HepG2 (cell line): ENCODE measurements around the gene CAB39. TPM values are rescaled to one million over a fixed set of nuclear protein-coding genes. Genes with fewer than 3 reads are reported as not detected.

Experiments
- ATAC-seq: fragments of 200-7000 bp; cut with Tn5 transposase; 3 replicates; pipeline ENCODE4 v1.9.1; 2020; ENCODE audit warnings: mild to moderate bottlenecking, moderate library complexity
- BruUV-seq: library from RNA; stranded (reverse); fragments of 400-500 nt; replicated peaks from 2 replicates; lab custom pipeline; 2021; lab: Mats Ljungman, UMichigan
- CTCF ChIA-PET: fragments of 300-600 bp; formaldehyde crosslinking; extraction: SDS; loops from one replicate; lab custom pipeline; 2021; ENCODE audit warnings: low total read pairs, inconsistent platforms, low intra/inter-chr PET ratio; lab: Yijun Ruan, JAX
- POLR2A ChIA-PET: fragments of 350-600 bp; sonication (Branson Sonifier 250); formaldehyde crosslinking; loops from one replicate; lab custom pipeline; 2020; ENCODE audit warnings: antibody characterized with exemption, inconsistent platforms; lab: Yijun Ruan, JAX
- DNase-seq: peaks from one replicate; pipeline ENCODE4 v3.0.0-alpha.2; 2015; ENCODE audit warnings: low spot score
- FAIRE-seq: peaks from 3 replicates; lab custom pipeline; 2011; peaks lifted over from hg19 to GRCh38; lab: Jason Lieb, UNC
- H2AFZ ChIP-seq: one replicate; pipeline ENCODE4 v1.6.1; 2011; ENCODE audit warnings: low read length, inconsistent platforms
- H3K27ac ChIP-seq: fragments of 300-600 bp; 3 replicates; pipeline ENCODE4 v1.8.0; 2011; ENCODE audit warnings: mixed run types, mild to moderate bottlenecking, mixed read lengths, low read length, inconsistent platforms; ENCODE audit not compliant: insufficient read depth; ENCODE audit errors: extremely low read length
- H3K27me3 ChIP-seq, 2 experiments: fragments of 200-600 bp in 1 of 2; 2 replicates in 1 of 2; 3 replicates in 1 of 2; pipeline versions ENCODE4 v1.6.0 to v1.8.0; 2011; ENCODE audit warnings: low read length in 2 of 2, mild to moderate bottlenecking in 2 of 2, moderate library complexity in 2 of 2, inconsistent platforms in 1 of 2; ENCODE audit not compliant: insufficient read depth in 2 of 2, control insufficient read depth in 1 of 2
- H3K36me3 ChIP-seq, 2 experiments: fragments of 200-600 bp in 1 of 2; replicated peaks in 1 of 2; 2 replicates in 1 of 2; 3 replicates in 1 of 2; pipeline versions ENCODE4 v1.5.1 to v1.8.0; 2011; ENCODE audit warnings: low read length in 2 of 2, inconsistent platforms in 1 of 2; ENCODE audit not compliant: insufficient read depth in 2 of 2, control insufficient read depth in 1 of 2
- H3K4me1 ChIP-seq: 2 replicates; pipeline ENCODE4 v1.5.1; 2012; ENCODE audit warnings: low read length, inconsistent platforms; ENCODE audit not compliant: insufficient read depth
- H3K4me2 ChIP-seq: 2 replicates; pipeline ENCODE4 v1.6.0; 2011; ENCODE audit warnings: low read depth, low read length, inconsistent platforms
- H3K4me3 ChIP-seq, 3 experiments: fragments of 200-600 bp in 1 of 3; sonication (generic), shearing (Covaris generic) in 1 of 3; replicated peaks in 1 of 3; 2 replicates each; pipeline ENCODE4 v1.5.1; 2011 to 2016; ENCODE audit warnings: low read length in 3 of 3, inconsistent platforms in 2 of 3, low read depth in 2 of 3, mild to moderate bottlenecking in 2 of 3, control low read depth in 1 of 3, mixed read lengths in 1 of 3; ENCODE audit not compliant: insufficient read depth in 1 of 3
- H3K79me2 ChIP-seq: one replicate; pipeline ENCODE4 v1.6.1; 2011; ENCODE audit warnings: low read length, inconsistent platforms; ENCODE audit not compliant: insufficient read depth
- H3K9ac ChIP-seq: 2 replicates; pipeline ENCODE4 v1.6.0; 2011; ENCODE audit warnings: mild to moderate bottlenecking, low read depth, low read length, inconsistent platforms; ENCODE audit not compliant: insufficient read depth
- H3K9me3 ChIP-seq: 2 replicates; pipeline ENCODE4 v1.5.1; 2012; ENCODE audit warnings: mild to moderate bottlenecking, low read length
- H4K20me1 ChIP-seq: 2 replicates; pipeline ENCODE4 v1.6.0; 2011; ENCODE audit warnings: inconsistent platforms, mild to moderate bottlenecking, low read length, moderate library complexity; ENCODE audit not compliant: insufficient read depth
- KLF13 ChIP-seq: sonication (generic); formaldehyde crosslinking; IDR thresholded peaks from 2 replicates; pipeline ENCODE4 v1.4.0; 2020; ENCODE audit warnings: mild to moderate bottlenecking, missing genetic modification reagents
- NR2F6 ChIP-seq, 2 experiments: IDR thresholded peaks; 2 replicates each; pipeline ENCODE4 v1.6.1; 2016; ENCODE audit warnings: antibody characterized with exemption in 1 of 2, mild to moderate bottlenecking in 1 of 2
- SMYD3 ChIP-seq: sonication (generic); formaldehyde crosslinking; IDR thresholded peaks from 2 replicates; pipeline ENCODE4 v1.8.1; 2023; ENCODE audit warnings: mild to moderate bottlenecking, missing genetic modification reagents
- SNAI1 ChIP-seq: sonication (generic); formaldehyde crosslinking; IDR thresholded peaks from 2 replicates; pipeline ENCODE4 v1.5.0; 2020; ENCODE audit warnings: mild to moderate bottlenecking, missing genetic modification reagents, borderline replicate concordance
- SRSF1 ChIP-seq: fragments of 200-400 bp; formaldehyde crosslinking; optimal IDR thresholded peaks from 2 replicates; pipeline ENCODE3; 2017; ENCODE audit warnings: mild to moderate bottlenecking, low read depth, low read length, moderate library complexity
- TRIM24 ChIP-seq: sonication (generic); formaldehyde crosslinking; IDR thresholded peaks from 2 replicates; pipeline ENCODE4 v1.8.0; 2022; ENCODE audit warnings: mild to moderate bottlenecking, missing genetic modification reagents
- ZNF547 ChIP-seq: sonication (generic); formaldehyde crosslinking; IDR thresholded peaks from 2 replicates; pipeline ENCODE4 v1.5.1; 2020; ENCODE audit warnings: mild to moderate bottlenecking, missing genetic modification reagents
- WGBS: methylation state at CpG from one replicate; pipeline ENCODE4 v1.1.6; 2017; ENCODE audit warnings: low lambda C conversion rate; 5-methylcytosine and 5-hydroxymethylcytosine counted together
- in situ Hi-C: cut with HindIII; loops from 2 replicates; pipeline ENCODE4 v1.10.0; 2017; ENCODE audit warnings: low pct_unique_long_range_greater_than_20kb; ENCODE audit not compliant: extremely low pct_ligation_motif_present
- intact Hi-C: fragments of 100-400 bp; cut with micrococcal nuclease; formaldehyde crosslinking; loops from one replicate; pipeline ENCODE4 v1.10.0; 2022; ENCODE audit not compliant: unreplicated experiment
- polyA plus RNA-seq, 8 experiments: library from polyadenylated mRNA; depleted of rRNA in 3 of 8; stranded (reverse) in 7 of 8; unstranded in 1 of 8; fragments of >200 nt; fragmentation: Illumina TruSeq in 4 of 8; extraction: Trizol in 4 of 8; gene quantifications; 2 replicates each; pipeline versions ENCODE4 v1.2.1 to v1.2.3, GENCODE V29; 2011 to 2016; ENCODE audit warnings: low read depth in 4 of 8, missing spikeins in 1 of 8, mixed read lengths in 1 of 8; ENCODE audit not compliant: insufficient read depth in 1 of 8
- total RNA-seq, 5 experiments: library from RNA; depleted of rRNA; stranded (reverse); fragments of >200 nt; fragmentation: Illumina TruSeq; extraction: Trizol; gene quantifications; 2 replicates each; pipeline ENCODE4 v1.2.3, GENCODE V29; 2016; ENCODE audit warnings: low read depth in 1 of 5
- TF ChIP-seq, protein P1 (sequence below): sonication (generic); formaldehyde crosslinking; conservative IDR thresholded peaks from 2 replicates; pipeline ENCODE4 v1.4.0; 2020; ENCODE audit warnings: missing genetic modification reagents
- TF ChIP-seq, protein P2 (sequence below): sonication (generic); formaldehyde crosslinking; IDR thresholded peaks from 2 replicates; pipeline ENCODE4 v1.5.0; 2020; ENCODE audit warnings: missing genetic modification reagents
- TF ChIP-seq, protein P3 (sequence below): sonication (generic); formaldehyde crosslinking; IDR thresholded peaks from 2 replicates; pipeline ENCODE4 v1.5.0; 2020; ENCODE audit warnings: missing genetic modification reagents
- TF ChIP-seq, protein P4 (sequence below): sonication (generic); formaldehyde crosslinking; IDR thresholded peaks from 2 replicates; pipeline ENCODE4 v1.5.1; 2020; ENCODE audit warnings: missing genetic modification reagents, mild to moderate bottlenecking, borderline replicate concordance
- TF ChIP-seq, protein P5 (sequence below): sonication (generic); formaldehyde crosslinking; IDR thresholded peaks from 2 replicates; pipeline ENCODE4 v1.4.0; 2020; ENCODE audit warnings: missing genetic modification reagents

Gene CAB39
- total and polyA plus RNA-seq, 2 of the 13 experiments (the other 11 are each of a cell fraction or from before 2014, with no cell fraction given): 19.3 to 45.3 TPM

DNA sequence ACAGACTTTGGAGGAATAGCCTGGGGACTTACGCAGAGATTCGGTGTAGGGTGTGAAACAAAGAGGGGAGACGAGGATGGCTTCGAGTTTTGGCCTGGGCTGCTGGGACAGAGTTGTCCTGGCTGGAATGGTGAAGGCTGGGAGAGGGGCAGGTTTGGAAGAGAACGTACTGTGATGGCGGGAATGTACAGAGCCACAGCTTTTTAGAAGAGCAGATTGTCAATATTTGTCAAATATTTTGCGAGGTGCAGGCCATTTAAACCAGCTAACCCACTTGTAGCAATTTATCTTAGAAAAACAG is 137.7 kb downstream of the CAB39 start:
- no peaks in the 10 kb centered on the region for H3K79me2 ChIP-seq
- POLR2A ChIA-PET: no interaction called here
- H4K20me1 ChIP-seq: no peaks in the 10 kb centered on the region
- intact Hi-C loops: no loop called here
- H3K4me2 ChIP-seq: no peak overlapping the region
- CTCF ChIA-PET: interaction anchor here (2.0 to 4.4 kb wide), 2 partner anchors 26 to 137 kb away, joined by 4 to 25 read pairs; no protein-coding TSS in a partner anchor
- H3K9me3 ChIP-seq: no peaks in the 10 kb centered on the region
- WGBS: 50% methylated on average over 7 of the region's 7 CpGs
- no peaks in the 10 kb centered on the region for H3K36me3 ChIP-seq
- no peak overlapping the region for H2AFZ ChIP-seq
- TF ChIP-seq SNAI1 (CRISPR knock-in tag): no peak
- TF ChIP-seq ZNF547: 0 out of 2 replicates have a peak, but pooled peaks have one; percentile 1
- peak; percentile 2 for TF ChIP-seq SRSF1
- TF ChIP-seq, all 625 proteins: peak for 2
- ATAC-seq (no peak; the same call in 2 of the 3 replicates), DNase-seq (no peak), FAIRE-seq (no peak)
- Histone ChIP-seq H3K27me3 (peaks cover 0 to 26% of the 10 kb centered on the region in 2 experiments; a peak in 3 of 5 replicates), H3K4me3 (no peak overlapping the region), H3K4me1 (peaks cover 15% of the 10 kb centered on the region), H3K9ac (no peak overlapping the region), H3K27ac (no peak overlapping the region)
- in situ Hi-C loops: no loop called here
- no TSS peak for BruUV-seq

DNA sequence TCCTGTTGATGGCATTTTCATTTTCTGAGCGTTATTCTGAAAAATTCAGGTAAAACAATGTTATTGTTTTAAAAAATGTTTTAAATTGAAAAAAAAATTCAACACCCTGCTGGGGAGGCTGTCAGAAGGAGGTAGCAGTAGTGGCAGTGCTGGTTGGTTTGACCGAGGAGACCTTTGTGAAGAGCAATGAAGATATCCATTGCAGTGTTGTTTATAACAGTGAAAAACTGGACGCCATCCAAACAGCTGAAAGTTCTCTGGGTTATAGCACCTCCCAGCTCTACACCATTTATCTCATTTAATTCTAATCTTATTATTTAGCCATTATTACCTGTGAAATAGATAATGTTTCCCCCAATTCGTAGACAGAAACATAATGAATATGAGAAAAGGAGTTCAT is 139.5 kb downstream of the CAB39 start:
- ChIA-PET POLR2A (no interaction called here), CTCF (no interaction called here)
- Histone ChIP-seq H3K79me2 (no peaks in the 10 kb centered on the region), H4K20me1 (no peaks in the 10 kb centered on the region), H3K36me3 (no peaks in the 10 kb centered on the region), H2AFZ (no peak overlapping the region), H3K9me3 (no peaks in the 10 kb centered on the region), H3K4me2 (no peak overlapping the region), H3K9ac (no peak overlapping the region), H3K4me3 (no peak overlapping the region), H3K27ac (no peak overlapping the region), H3K27me3 (peaks cover 0 to 16% of the 10 kb centered on the region in 2 experiments; a peak in 3 of 5 replicates), H3K4me1 (peaks cover 15% of the 10 kb centered on the region)
- intact Hi-C loops: no loop called here
- no TSS peak for BruUV-seq
- FAIRE-seq (no peak), ATAC-seq (no peak), DNase-seq (no peak)
- in situ Hi-C loops: no loop called here
- WGBS: 21% methylated on average over 4 of the region's 4 CpGs
- TF ChIP-seq, protein P1, sequence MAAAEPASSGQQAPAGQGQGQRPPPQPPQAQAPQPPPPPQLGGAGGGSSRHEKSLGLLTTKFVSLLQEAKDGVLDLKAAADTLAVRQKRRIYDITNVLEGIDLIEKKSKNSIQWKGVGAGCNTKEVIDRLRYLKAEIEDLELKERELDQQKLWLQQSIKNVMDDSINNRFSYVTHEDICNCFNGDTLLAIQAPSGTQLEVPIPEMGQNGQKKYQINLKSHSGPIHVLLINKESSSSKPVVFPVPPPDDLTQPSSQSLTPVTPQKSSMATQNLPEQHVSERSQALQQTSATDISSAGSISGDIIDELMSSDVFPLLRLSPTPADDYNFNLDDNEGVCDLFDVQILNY: no peak
- TF ChIP-seq KLF13 (CRISPR knock-in tag): no peak
- TF ChIP-seq SMYD3 (CRISPR knock-in tag): no peak
- TF ChIP-seq, protein P2, sequence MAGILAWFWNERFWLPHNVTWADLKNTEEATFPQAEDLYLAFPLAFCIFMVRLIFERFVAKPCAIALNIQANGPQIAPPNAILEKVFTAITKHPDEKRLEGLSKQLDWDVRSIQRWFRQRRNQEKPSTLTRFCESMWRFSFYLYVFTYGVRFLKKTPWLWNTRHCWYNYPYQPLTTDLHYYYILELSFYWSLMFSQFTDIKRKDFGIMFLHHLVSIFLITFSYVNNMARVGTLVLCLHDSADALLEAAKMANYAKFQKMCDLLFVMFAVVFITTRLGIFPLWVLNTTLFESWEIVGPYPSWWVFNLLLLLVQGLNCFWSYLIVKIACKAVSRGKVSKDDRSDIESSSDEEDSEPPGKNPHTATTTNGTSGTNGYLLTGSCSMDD: no peak
- TF ChIP-seq, protein P3, sequence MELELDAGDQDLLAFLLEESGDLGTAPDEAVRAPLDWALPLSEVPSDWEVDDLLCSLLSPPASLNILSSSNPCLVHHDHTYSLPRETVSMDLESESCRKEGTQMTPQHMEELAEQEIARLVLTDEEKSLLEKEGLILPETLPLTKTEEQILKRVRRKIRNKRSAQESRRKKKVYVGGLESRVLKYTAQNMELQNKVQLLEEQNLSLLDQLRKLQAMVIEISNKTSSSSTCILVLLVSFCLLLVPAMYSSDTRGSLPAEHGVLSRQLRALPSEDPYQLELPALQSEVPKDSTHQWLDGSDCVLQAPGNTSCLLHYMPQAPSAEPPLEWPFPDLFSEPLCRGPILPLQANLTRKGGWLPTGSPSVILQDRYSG (CRISPR knock-in tag): no peak
- no peak for TF ChIP-seq NR2F6 (IDR thresholded peaks at IDR 0.05)
- no peak for TF ChIP-seq NR2F6 (CRISPR knock-in tag; IDR thresholded peaks at IDR 0.05)
- TF ChIP-seq TRIM24 (CRISPR knock-in tag): no peak
- TF ChIP-seq, protein P4, sequence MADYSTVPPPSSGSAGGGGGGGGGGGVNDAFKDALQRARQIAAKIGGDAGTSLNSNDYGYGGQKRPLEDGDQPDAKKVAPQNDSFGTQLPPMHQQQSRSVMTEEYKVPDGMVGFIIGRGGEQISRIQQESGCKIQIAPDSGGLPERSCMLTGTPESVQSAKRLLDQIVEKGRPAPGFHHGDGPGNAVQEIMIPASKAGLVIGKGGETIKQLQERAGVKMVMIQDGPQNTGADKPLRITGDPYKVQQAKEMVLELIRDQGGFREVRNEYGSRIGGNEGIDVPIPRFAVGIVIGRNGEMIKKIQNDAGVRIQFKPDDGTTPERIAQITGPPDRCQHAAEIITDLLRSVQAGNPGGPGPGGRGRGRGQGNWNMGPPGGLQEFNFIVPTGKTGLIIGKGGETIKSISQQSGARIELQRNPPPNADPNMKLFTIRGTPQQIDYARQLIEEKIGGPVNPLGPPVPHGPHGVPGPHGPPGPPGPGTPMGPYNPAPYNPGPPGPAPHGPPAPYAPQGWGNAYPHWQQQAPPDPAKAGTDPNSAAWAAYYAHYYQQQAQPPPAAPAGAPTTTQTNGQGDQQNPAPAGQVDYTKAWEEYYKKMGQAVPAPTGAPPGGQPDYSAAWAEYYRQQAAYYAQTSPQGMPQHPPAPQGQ (CRISPR knock-in tag): no peak
- TF ChIP-seq, protein P5, sequence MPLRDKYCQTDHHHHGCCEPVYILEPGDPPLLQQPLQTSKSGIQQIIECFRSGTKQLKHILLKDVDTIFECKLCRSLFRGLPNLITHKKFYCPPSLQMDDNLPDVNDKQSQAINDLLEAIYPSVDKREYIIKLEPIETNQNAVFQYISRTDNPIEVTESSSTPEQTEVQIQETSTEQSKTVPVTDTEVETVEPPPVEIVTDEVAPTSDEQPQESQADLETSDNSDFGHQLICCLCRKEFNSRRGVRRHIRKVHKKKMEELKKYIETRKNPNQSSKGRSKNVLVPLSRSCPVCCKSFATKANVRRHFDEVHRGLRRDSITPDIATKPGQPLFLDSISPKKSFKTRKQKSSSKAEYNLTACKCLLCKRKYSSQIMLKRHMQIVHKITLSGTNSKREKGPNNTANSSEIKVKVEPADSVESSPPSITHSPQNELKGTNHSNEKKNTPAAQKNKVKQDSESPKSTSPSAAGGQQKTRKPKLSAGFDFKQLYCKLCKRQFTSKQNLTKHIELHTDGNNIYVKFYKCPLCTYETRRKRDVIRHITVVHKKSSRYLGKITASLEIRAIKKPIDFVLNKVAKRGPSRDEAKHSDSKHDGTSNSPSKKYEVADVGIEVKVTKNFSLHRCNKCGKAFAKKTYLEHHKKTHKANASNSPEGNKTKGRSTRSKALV (CRISPR knock-in tag): no peak
